ENCODE measurements around the gene USP15. TPM values are rescaled to one million over a fixed set of nuclear protein-coding genes. Genes with fewer than 3 reads are reported as not detected.
A peak's percentile ranks its signal among the peaks of the same experiment; 100 is the strongest.

Gene USP15
- total and polyA plus RNA-seq, 7 experiments from 2014 or later = 72.5 to 224 (median 175) TPM

- H3K4me1 ChIP-seq (ENCODE audit: control insufficient read depth in 2 of 2, insufficient read depth in 2 of 2, low read length in 2 of 2) = peaks cover 0 to 22% of the 10 kb centered on the region in 2 donors
- no peaks in the 10 kb centered on the region for H3K27me3 ChIP-seq (ENCODE audit: control insufficient read depth in 2 of 2, insufficient read depth in 2 of 2, low read length in 2 of 2)
- Mint-ChIP-seq H3K4me1 (peaks cover 24 to 53% (median 43%) of the 10 kb centered on the region in 7 donors), H3K27ac (peak overlapping the region; percentile 86 to 99 (median 93)), H3K9me3 (peaks cover 0 to 8% (median 0%) of the 10 kb centered on the region in 11 donors), H3K36me3 (peaks cover 0 to 36% (median 8%) of the 10 kb centered on the region in 5 donors), H3K27me3 (peaks cover 0 to 3% (median 0%) of the 10 kb centered on the region in 5 donors), H3K4me3 (peak overlapping the region; percentile 46 to 84 (median 78))
- H3K36me3 ChIP-seq (ENCODE audit: control insufficient read depth in 2 of 3, insufficient read depth in 3 of 3, low read length in 3 of 3) = no peaks in the 10 kb centered on the region
- CTCF ChIA-PET = interaction anchor here (1.1 kb wide), 1 partner anchor 14 kb away, joined by 3 read pairs; no protein-coding TSS in a partner anchor
- intact Hi-C loops (cut with micrococcal nuclease) = loop anchor here in 1 of 2 donors (1.0 to 2.0 kb wide), 2 partner anchors 8 to 37 kb away; no protein-coding TSS in a partner anchor
- no peak for ATAC-seq
- POLR2A ChIA-PET = interaction anchor here (1.1 to 2.2 kb wide), 2 partner anchors 8 to 12 kb away, joined by 3 to 20 read pairs; partner anchors contain the start of gene USP15
- no peaks in the 10 kb centered on the region for H3K9me3 ChIP-seq (ENCODE audit: control insufficient read depth in 2 of 3, low read length in 3 of 3)
- DNase-seq = no peak
- H3K27ac ChIP-seq (ENCODE audit: low read depth, low read length) = peak overlapping the region; percentile 53
- H3K4me3 ChIP-seq (ENCODE audit: low read length) = no peak overlapping the region
These were observed 8.6 kb upstream of the USP15 start for GRCh38 chr12:62251609-62251958.

GRCh38 chr12:62252576-62252975, 7.6 kb upstream of the USP15 start:
- ChIA-PET CTCF (interaction anchor here (0.5 kb wide), 1 partner anchor 188 kb away, joined by 3 read pairs; no protein-coding TSS in a partner anchor), POLR2A (interaction anchor here (0.7 to 2.2 kb wide), 4 partner anchors 7 to 67 kb away, joined by 3 to 20 read pairs (median 3); partner anchors contain the start of gene USP15)
- H3K4me1 Mint-ChIP-seq = peaks cover 30 to 59% (median 53%) of the 10 kb centered on the region in 7 donors
- H3K4me3 Mint-ChIP-seq = peak overlapping the region in 1 of 10 donors; percentile 23
- intact Hi-C loops (cut with micrococcal nuclease) = no loop called here
- DNase-seq (no peak), ATAC-seq (no peak)
- H3K9me3 ChIP-seq (ENCODE audit: control insufficient read depth in 2 of 3, low read length in 3 of 3) = no peaks in the 10 kb centered on the region
- peaks cover 0 to 3% (median 0%) of the 10 kb centered on the region in 5 donors for H3K27me3 Mint-ChIP-seq
- no peak overlapping the region for H3K27ac ChIP-seq (ENCODE audit: low read depth, low read length)
- no peaks in the 10 kb centered on the region for H3K36me3 ChIP-seq (ENCODE audit: control insufficient read depth in 2 of 3, insufficient read depth in 3 of 3, low read length in 3 of 3)
- H3K27me3 ChIP-seq (ENCODE audit: control insufficient read depth in 2 of 2, insufficient read depth in 2 of 2, low read length in 2 of 2) = no peaks in the 10 kb centered on the region
- peaks cover 0 to 32% of the 10 kb centered on the region in 2 donors for H3K4me1 ChIP-seq (ENCODE audit: control insufficient read depth in 2 of 2, insufficient read depth in 2 of 2, low read length in 2 of 2)
- H3K36me3 Mint-ChIP-seq = peaks cover 0 to 36% (median 8%) of the 10 kb centered on the region in 5 donors
- H3K4me3 ChIP-seq (ENCODE audit: low read length) = no peak overlapping the region
- H3K9me3 Mint-ChIP-seq = peaks cover 0 to 8% (median 0%) of the 10 kb centered on the region in 11 donors
- peak overlapping the region in 6 of 9 donors; percentile 9 to 99 (median 20) for H3K27ac Mint-ChIP-seq

GRCh38 chr12:62254967-62255366, 5.2 kb upstream of the USP15 start:
- intact Hi-C loops (cut with micrococcal nuclease) = no loop called here
- H3K27me3 ChIP-seq (ENCODE audit: control insufficient read depth in 2 of 2, insufficient read depth in 2 of 2, low read length in 2 of 2) = no peaks in the 10 kb centered on the region
- Mint-ChIP-seq H3K36me3 (peaks cover 0 to 31% (median 8%) of the 10 kb centered on the region in 5 donors), H3K4me1 (peaks cover 26 to 67% (median 61%) of the 10 kb centered on the region in 7 donors), H3K4me3 (no peak overlapping the region), H3K27me3 (no peaks in the 10 kb centered on the region), H3K27ac (no peak overlapping the region), H3K9me3 (peaks cover 0 to 8% (median 0%) of the 10 kb centered on the region in 11 donors)
- ChIA-PET POLR2A (no interaction called here), CTCF (no interaction called here)
- H3K27ac ChIP-seq (ENCODE audit: low read depth, low read length) = no peak overlapping the region
- no peak overlapping the region for H3K4me3 ChIP-seq (ENCODE audit: low read length)
- no peaks in the 10 kb centered on the region for H3K9me3 ChIP-seq (ENCODE audit: control insufficient read depth in 2 of 3, low read length in 3 of 3)
- H3K36me3 ChIP-seq (ENCODE audit: control insufficient read depth in 2 of 3, insufficient read depth in 3 of 3, low read length in 3 of 3) = peaks cover 0 to 3% (median 0%) of the 10 kb centered on the region in 3 experiments
- no peak for DNase-seq
- peaks cover 10 to 47% of the 10 kb centered on the region in 2 donors for H3K4me1 ChIP-seq (ENCODE audit: control insufficient read depth in 2 of 2, insufficient read depth in 2 of 2, low read length in 2 of 2)
- ATAC-seq = no peak

- Histone ChIP-seq H3K27me3 (ENCODE audit: control insufficient read depth in 2 of 2, insufficient read depth in 2 of 2, low read length in 2 of 2) (no peaks in the 10 kb centered on the region), H3K36me3 (ENCODE audit: control insufficient read depth in 2 of 3, insufficient read depth in 3 of 3, low read length in 3 of 3) (peaks cover 0 to 10% (median 0%) of the 10 kb centered on the region in 3 experiments), H3K4me1 (ENCODE audit: control insufficient read depth in 2 of 2, insufficient read depth in 2 of 2, low read length in 2 of 2) (peaks cover 15 to 35% of the 10 kb centered on the region in 2 donors), H3K27ac (ENCODE audit: low read depth, low read length) (peak overlapping the region; percentile 98), H3K4me3 (ENCODE audit: low read length) (no peak overlapping the region), H3K9me3 (ENCODE audit: control insufficient read depth in 2 of 3, low read length in 3 of 3) (no peaks in the 10 kb centered on the region)
- DNase-seq (peak in 1 of 9 donors; percentile 66), ATAC-seq (no peak)
- Mint-ChIP-seq H3K4me1 (peaks cover 18 to 54% (median 50%) of the 10 kb centered on the region in 7 donors), H3K27me3 (peaks cover 0 to 3% (median 0%) of the 10 kb centered on the region in 5 donors), H3K36me3 (peaks cover 0 to 31% (median 8%) of the 10 kb centered on the region in 5 donors), H3K27ac (peak overlapping the region; percentile 73 to 99 (median 97)), H3K4me3 (peak overlapping the region in 9 of 10 donors; percentile 42 to 72 (median 66)), H3K9me3 (peaks cover 0 to 8% (median 0%) of the 10 kb centered on the region in 11 donors)
- ChIA-PET POLR2A (interaction anchor here (1.2 to 1.6 kb wide), 3 partner anchors 14 to 350 kb away, joined by 3 to 5 read pairs (median 3); no protein-coding TSS in a partner anchor), CTCF (no interaction called here)
- intact Hi-C loops (cut with micrococcal nuclease) = no loop called here
These were observed 3.7 kb upstream of the USP15 start for GRCh38 chr12:62256408-62257096.

- Histone ChIP-seq H3K36me3 (ENCODE audit: control insufficient read depth in 2 of 3, insufficient read depth in 3 of 3, low read length in 3 of 3) (peaks cover 0 to 10% (median 0%) of the 10 kb centered on the region in 3 experiments), H3K9me3 (ENCODE audit: control insufficient read depth in 2 of 3, low read length in 3 of 3) (no peaks in the 10 kb centered on the region), H3K27ac (ENCODE audit: low read depth, low read length) (peak overlapping the region; percentile 98), H3K27me3 (ENCODE audit: control insufficient read depth in 2 of 2, insufficient read depth in 2 of 2, low read length in 2 of 2) (no peaks in the 10 kb centered on the region), H3K4me1 (ENCODE audit: control insufficient read depth in 2 of 2, insufficient read depth in 2 of 2, low read length in 2 of 2) (peaks cover 31 to 35% of the 10 kb centered on the region in 2 donors), H3K4me3 (ENCODE audit: low read length) (no peak overlapping the region)
- Mint-ChIP-seq H3K4me1 (peaks cover 18 to 52% (median 47%) of the 10 kb centered on the region in 7 donors), H3K27ac (peak overlapping the region; percentile 46 to 99 (median 98)), H3K9me3 (peaks cover 0 to under 1% (median 0%) of the 10 kb centered on the region in 11 donors), H3K36me3 (peaks cover 0 to 21% (median 6%) of the 10 kb centered on the region in 5 donors), H3K4me3 (peak overlapping the region in 9 of 10 donors; percentile 90 to 98 (median 96)), H3K27me3 (peaks cover 0 to 3% (median 0%) of the 10 kb centered on the region in 5 donors)
- no peak for ATAC-seq
- POLR2A ChIA-PET = interaction anchor here (0.7 to 1.2 kb wide), 2 partner anchors 15 to 50 kb away, joined by 3 read pairs; no protein-coding TSS in a partner anchor
- intact Hi-C loops (cut with micrococcal nuclease) = no loop called here
- CTCF ChIA-PET = interaction anchor here (1.0 kb wide), 1 partner anchor 11 kb away, joined by 3 read pairs; no protein-coding TSS in a partner anchor
- DNase-seq = no peak
These were observed 2.0 kb upstream of the USP15 start for GRCh38 chr12:62258231-62258630.

- Histone ChIP-seq H3K9me3 (ENCODE audit: control insufficient read depth in 2 of 3, low read length in 3 of 3) (no peaks in the 10 kb centered on the region), H3K27ac (ENCODE audit: low read depth, low read length) (peak overlapping the region; percentile 98), H3K4me3 (ENCODE audit: low read length) (peak overlapping the region; percentile 96), H3K4me1 (ENCODE audit: control insufficient read depth in 2 of 2, insufficient read depth in 2 of 2, low read length in 2 of 2) (peaks cover 39 to 41% of the 10 kb centered on the region in 2 donors), H3K27me3 (ENCODE audit: control insufficient read depth in 2 of 2, insufficient read depth in 2 of 2, low read length in 2 of 2) (no peaks in the 10 kb centered on the region), H3K36me3 (ENCODE audit: control insufficient read depth in 2 of 3, insufficient read depth in 3 of 3, low read length in 3 of 3) (peaks cover 0 to 10% (median 0%) of the 10 kb centered on the region in 3 experiments)
- peak overlapping the region; percentile 90 to 100 (median 96) for H3K4me3 Mint-ChIP-seq
- H3K4me1 Mint-ChIP-seq = peaks cover 23 to 58% (median 51%) of the 10 kb centered on the region in 7 donors
- H3K27me3 Mint-ChIP-seq = peaks cover 0 to 3% (median 0%) of the 10 kb centered on the region in 5 donors
- intact Hi-C loops (cut with micrococcal nuclease) = loop anchor here in 1 of 2 donors (1.0 kb wide), 1 partner anchor 8 kb away; no protein-coding TSS in a partner anchor
- H3K27ac Mint-ChIP-seq = peak overlapping the region; percentile 97 to 99 (median 98)
- H3K9me3 Mint-ChIP-seq = no peaks in the 10 kb centered on the region
- ATAC-seq = no peak
- ChIA-PET POLR2A (interaction anchor here (0.6 to 2.2 kb wide), 13 partner anchors 8 to 343 kb away, joined by 3 to 20 read pairs (median 4); no protein-coding TSS in a partner anchor), CTCF (interaction anchor here (1.0 to 1.1 kb wide), 3 partner anchors 10 to 48 kb away, joined by 3 read pairs; no protein-coding TSS in a partner anchor)
- peak in 1 of 9 donors; percentile 21 for DNase-seq
- H3K36me3 Mint-ChIP-seq = peaks cover 0 to 20% (median 6%) of the 10 kb centered on the region in 5 donors
These were observed 1.1 kb upstream of the USP15 start for GRCh38 chr12:62258941-62259630.

All from naive thymus-derived CD4-positive, alpha-beta T cell (primary cell).